ENCODE results near the gene LRRC3. TPM values are rescaled to one million over a fixed set of nuclear protein-coding genes. Genes with fewer than 3 reads are reported as not detected.
"Not testable (repeated sequence)": the region's sequence is repeated elsewhere in the genome, so short reads cannot be mapped to it uniquely, and the experiment has no call there.

LRRC3 gene
- total RNA-seq, 2 donors from 2014 or later = 2.5 to 3.5 TPM

- intact Hi-C loops (cut with DNase I, micrococcal nuclease) = no loop called here
- DNase-seq = no peak
- no peak for ATAC-seq
Measured at GRCh38 chr21:44466351-44466954, 11.1 kb downstream of the LRRC3 start.

DNA sequence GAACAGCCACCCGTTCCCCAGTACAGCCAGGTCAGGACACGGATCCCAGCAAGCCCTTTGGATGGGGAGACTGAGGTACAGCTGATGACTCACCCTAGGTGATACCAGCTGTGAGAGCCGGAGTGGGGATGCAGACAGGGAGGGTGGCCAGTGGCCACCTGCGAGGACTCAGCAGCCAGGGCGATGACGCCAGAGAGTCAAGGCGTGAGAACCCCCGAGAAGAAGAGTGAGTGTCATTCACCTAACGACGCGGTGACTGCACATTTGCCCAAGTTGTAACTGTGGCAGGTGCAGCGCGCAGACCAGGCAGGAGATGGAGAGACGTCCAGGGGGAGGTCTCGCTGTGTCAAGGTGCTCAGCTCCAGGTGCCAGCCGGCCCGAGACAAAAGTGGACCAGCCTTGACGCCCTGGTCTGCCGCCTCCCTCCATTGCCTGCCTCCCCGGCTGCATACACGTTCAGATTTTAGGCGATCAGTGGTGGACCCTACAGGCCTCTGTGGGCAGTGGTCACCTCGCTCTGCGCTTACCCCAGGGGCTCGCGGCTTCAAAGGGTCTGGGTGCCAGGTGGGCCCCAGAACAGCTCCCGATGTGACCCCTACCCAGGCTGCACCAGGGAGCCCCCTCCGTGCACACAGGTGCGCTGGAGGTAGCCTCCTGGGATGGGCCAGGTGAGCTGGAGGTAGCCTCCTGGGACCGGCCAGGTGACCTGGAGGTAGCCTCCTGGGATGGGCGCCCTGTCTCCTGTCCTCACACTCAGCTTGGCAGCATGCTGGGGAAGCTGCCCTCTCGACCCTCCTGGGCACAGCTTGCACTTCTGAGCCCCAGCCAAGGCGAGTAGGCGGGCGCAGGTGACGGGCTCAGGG is 11.9 kb downstream of the LRRC3 start:
- intact Hi-C loops (cut with DNase I, micrococcal nuclease) = no loop called here
- DNase-seq (no peak), ATAC-seq (no peak)

DNA sequence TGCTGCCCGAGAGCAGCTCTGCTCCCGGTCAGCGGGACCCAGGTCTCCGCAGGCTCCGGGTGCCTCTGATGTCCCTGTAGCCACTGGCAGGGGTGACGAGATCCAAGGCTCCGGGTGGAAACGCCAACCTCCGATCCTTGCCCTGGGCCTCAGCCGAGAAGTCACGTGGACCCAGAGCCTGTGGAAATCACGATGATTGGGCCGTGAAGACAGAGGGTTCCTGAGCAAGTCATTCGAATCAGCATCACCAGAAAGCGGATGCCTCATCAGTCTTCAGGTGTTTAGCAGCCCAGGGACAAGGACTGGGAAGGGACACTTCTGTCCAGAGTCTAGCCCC is 12.5 kb downstream of the LRRC3 start:
- intact Hi-C loops (cut with DNase I, micrococcal nuclease) = no loop called here
- no peak for ATAC-seq
- no peak for DNase-seq

DNA sequence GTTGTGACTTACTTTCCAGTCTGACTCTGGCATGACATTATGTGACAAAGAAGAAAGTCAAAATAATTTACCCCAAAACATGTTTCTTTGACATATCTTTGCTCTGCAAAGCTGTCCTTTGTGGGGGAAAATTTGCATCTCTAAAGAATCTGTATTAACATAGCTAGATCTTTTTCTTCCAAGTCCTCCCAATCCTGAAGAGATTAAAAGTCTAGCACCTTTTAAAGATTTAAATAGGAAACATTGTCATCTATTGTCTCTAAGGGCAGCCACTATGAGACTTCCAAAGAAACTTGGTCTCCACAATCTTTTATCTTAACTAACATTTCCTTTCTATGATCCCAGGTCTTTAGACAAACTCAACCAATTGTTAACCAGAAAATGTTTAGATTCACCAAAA is 16.0 kb downstream of the LRRC3 start:
- ATAC-seq = no peak
- intact Hi-C loops (cut with DNase I, micrococcal nuclease) = no loop called here
- no peak for DNase-seq

- no peak for ATAC-seq
- DNase-seq = no peak
- intact Hi-C loops (cut with DNase I, micrococcal nuclease) = no loop called here
Measured at GRCh38 chr21:44471996-44472395, 16.7 kb downstream of the LRRC3 start.

DNA sequence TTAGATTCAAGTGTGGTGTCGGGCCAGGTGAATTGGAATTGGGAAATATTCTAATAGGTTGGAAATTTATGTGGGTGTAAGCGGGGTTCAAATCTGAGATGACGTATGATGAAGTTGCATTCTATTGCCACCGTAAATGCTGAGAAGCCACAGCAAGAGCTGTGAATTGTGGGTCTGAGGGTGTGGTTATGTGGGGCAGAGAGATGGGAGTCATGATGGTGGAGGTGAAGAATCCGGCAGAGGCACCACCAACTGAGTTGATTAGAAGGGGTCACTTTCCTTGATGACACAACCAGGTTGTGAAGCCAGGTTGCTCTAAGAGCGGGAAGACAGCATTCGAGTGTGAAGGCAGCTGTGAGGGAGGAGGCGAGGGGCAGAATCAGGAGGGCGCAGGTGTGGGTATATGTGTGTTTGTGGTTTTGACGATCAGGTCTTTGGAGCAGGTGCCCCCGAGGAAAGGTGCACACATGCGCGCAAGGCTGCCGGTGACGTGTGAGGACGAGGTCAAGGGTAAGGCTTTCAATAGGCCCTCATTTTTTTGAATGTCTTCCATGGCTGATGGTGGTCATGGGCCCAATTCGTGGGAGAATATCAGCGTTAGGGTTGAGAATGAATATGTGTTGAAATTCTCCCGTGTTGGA is 18.7 kb downstream of the LRRC3 start:
- intact Hi-C loops (cut with DNase I, micrococcal nuclease) = no loop called here
- DNase-seq (no peak), ATAC-seq (no peak)

DNA sequence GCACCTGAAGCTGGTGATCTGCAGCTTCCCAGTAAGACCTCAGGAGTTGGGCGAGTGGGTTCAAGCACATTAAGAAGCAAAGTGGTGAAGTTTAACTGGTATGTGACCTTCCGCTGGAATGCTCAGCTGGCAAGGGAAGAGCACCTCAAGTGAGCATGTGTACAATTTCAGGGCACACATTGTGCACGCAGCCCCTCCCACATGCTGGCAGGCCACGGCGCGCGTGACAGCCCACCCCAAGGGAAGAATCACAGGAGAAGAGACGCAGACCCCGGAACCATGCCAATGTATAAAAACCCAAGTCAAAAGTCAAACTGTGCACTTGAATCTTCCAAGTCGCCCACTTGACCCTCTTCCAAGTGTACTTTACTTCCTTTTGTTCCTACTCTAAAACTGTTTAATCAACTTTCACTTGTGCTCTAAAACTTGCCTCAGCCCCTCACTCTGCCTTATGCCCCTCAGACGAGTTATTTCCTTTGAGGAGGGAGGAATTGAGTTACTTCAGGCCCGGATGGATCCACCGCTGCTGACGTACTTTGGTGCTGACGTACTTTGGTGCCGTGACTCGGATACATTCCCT is 20.0 kb downstream of the LRRC3 start:
- ATAC-seq (no peak), DNase-seq (no peak)
- intact Hi-C loops (cut with DNase I, micrococcal nuclease) = no loop called here

DNA sequence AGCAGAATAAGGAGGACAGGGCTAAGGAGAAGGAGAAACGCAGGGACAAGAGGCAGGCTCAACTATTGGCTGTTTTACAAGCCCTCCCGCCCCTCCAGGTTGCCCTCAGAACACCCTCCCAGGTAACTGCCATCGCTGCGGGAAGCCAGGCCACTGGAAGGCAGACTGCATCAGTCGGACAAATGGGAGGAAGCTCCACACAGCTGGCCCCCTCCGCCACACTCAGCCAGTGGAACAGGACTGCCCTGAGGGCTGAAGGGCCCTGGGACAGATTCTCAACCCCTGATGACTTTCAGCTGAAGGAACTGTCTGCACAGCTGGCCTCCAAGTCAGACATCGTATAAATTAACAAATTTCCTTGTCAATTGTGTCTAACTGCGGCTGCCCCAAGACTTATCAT is 21.8 kb downstream of the LRRC3 start:
- ATAC-seq = no peak
- intact Hi-C loops (cut with DNase I, micrococcal nuclease) = no loop called here
- DNase-seq = no peak

DNA sequence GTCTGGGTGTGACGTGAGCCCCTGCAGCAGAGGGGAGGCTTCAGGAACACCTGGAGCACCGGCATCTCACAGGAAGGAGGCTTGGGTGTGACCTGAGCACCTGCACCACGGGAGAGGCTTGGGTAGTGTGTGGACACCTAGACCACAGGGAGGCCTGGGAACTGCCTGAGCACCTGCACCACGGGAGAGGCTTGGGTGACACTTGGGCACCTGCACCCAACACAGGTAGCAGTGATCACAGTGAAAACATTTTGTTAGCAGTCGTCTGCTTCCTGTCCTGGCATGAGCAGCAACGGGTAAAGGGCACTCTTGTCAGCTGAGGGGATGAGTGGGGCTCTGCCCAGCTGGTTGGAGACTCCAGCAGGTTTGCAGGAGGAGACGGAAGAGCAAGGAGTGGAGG is 22.4 kb downstream of the LRRC3 start:
- ATAC-seq = no peak
- intact Hi-C loops (cut with DNase I, micrococcal nuclease) = no loop called here
- DNase-seq = no peak

GRCh38 chr21:44478124-44478800 is 23.0 kb downstream of the LRRC3 start:
- intact Hi-C loops (cut with DNase I, micrococcal nuclease) = no loop called here
- ATAC-seq = no peak
- DNase-seq = peak in 1 of 2 donors; percentile 41

- ATAC-seq (no peak), DNase-seq (no peak)
- intact Hi-C loops (cut with DNase I, micrococcal nuclease) = no loop called here
Measured at GRCh38 chr21:44478801-44479167, 23.5 kb downstream of the LRRC3 start.

- peak in 1 of 2 donors; percentile 63 for DNase-seq
- intact Hi-C loops (cut with DNase I, micrococcal nuclease) = loop anchor here in 1 of 2 donors (10.0 kb wide), 1 partner anchor 135 kb away; no protein-coding TSS in a partner anchor
- not testable (repeated sequence) for ATAC-seq
Measured at GRCh38 chr21:44479556-44480199, 24.4 kb downstream of the LRRC3 start.

- intact Hi-C loops (cut with DNase I, micrococcal nuclease) = loop anchor here in 1 of 2 donors (10.0 kb wide), 1 partner anchor 136 kb away; no protein-coding TSS in a partner anchor
Measured at GRCh38 chr21:44480200-44481053, 25.1 kb downstream of the LRRC3 start.

DNA sequence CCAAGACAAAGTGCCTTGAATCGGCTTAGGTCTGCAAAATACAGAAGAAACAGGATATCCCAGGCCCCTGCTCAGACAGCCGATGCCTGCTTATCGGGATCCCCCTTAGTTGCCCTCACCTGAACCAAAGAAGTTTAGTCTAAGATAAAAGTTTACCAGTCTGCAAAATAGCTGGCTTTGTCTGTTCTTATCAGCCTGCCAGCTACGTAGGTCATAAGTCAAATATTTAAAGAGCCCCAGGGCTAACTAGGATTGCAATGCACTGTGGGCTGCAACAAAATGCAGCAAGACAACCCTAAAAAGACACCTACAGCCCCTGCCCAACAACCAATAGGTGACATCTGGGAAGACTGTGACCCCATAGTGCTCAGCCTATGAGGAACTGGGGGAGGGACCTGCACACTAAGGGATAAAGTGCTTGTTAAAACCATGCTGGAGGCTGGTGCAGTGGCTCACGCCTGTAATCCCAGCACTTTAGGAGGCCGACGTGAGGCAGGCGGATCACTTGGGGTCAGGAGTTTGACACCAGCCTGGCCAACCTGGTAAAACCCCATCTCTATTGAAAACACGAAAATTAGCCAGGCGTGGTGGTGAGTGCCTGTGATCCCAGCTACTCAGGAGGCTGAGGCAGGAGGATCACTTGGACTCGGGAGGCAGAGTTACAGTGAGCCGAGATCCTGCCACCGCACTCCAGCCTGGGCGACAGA is 27.4 kb downstream of the LRRC3 start:
- no peak for ATAC-seq
- intact Hi-C loops (cut with DNase I, micrococcal nuclease) = loop anchor here in 1 of 2 donors (10.0 kb wide), 1 partner anchor 138 kb away; no protein-coding TSS in a partner anchor
- DNase-seq = no peak

More at GRCh38 chr21:44480200-44481053, 25.1 kb downstream of the LRRC3 start:
- ATAC-seq (no peak), DNase-seq (no peak)

- ATAC-seq (no peak), DNase-seq (no peak)
- intact Hi-C loops (cut with DNase I, micrococcal nuclease) = loop anchor here in 1 of 2 donors (10.0 kb wide), 1 partner anchor 139 kb away; no protein-coding TSS in a partner anchor
Measured at GRCh38 chr21:44483288-44484237, 28.3 kb downstream of the LRRC3 start.

Measured in left colon (tissue), 2 donors.